NCI-H146 treated with DMSO at 0.1 percent for 48 hours (cell line): ENCODE measurements around the gene EMC7.
"Not testable (repeated sequence)": the region's sequence is repeated elsewhere in the genome, so short reads cannot be mapped to it uniquely, and the experiment has no call there.

Experiments used
- DNase-seq: peaks from one replicate; lab custom pipeline; 2025; ENCODE audit not compliant: unreplicated experiment; lab: John Stamatoyannopoulos, UW

EMC7 gene

GRCh38 chr15:34101366-34102174 is at the start of gene EMC7, which contains the start of gene PGBD4:
Gene EMC7, minus strand, starts transcription at chr15:34101862. Its CDS starts 23 bp downstream, at chr15:34101839.
Gene PGBD4, plus strand, starts transcription at chr15:34102083. Its CDS starts 449 bp downstream, at chr15:34102532.
- DNase-seq, result peak; percentile 90

DNA sequence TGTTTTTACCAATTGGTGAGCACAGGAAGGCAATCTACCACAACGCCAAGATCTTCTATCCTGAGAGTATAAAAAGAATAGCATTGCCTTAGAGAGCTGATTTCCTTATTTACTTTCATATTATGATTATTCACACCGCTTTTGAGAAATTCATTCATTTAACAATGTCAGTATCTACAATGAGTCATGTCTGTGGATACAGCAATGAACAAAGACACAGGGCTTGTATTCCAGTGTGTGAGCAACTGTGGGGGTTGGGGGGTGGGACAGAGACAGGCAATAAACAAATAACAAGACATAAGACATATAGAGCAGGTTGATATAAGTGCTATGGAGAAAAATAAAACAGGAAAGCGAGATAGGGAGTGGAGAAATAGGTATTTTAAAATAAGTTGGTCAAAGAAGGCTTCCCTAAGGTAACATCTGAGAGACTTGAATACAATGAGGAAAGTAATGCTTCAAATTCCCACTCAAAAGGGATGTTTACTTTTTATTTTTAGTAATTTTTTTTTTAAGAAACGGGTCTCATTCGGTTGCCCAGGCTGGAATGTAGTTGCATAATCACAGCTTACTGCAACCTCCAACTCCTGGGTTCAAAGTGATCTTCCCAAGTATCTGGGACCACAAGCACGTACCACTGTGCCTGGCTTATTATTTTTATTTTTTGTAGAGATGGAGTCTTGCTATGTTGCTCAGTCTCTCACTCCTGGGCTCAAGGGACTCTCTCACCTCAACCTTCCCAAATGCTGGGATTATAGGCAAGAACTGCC is 45.9 kb upstream of the EMC7 start:
- DNase-seq, result no peak

DNA sequence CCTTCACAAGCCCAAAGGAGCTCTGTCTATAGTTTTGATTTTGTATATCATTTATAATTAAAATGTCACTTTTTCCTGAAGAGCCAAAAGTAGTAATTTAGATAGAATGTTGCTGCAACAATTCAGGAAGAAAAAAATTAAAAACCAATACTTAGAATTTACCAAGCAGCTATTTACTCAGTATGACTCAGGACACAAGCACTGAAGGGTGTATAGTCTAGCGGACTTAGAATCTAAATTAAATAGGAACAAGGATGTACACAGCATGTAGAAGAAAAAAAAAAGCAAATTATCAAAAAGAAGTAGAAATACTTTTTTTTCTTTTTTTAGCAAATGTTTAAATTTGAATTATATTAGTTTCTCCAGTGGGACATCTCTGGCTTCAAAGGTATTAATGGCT is 31.8 kb upstream of the EMC7 start:
- DNase-seq, result no peak

GRCh38 chr15:34132881-34133280 is 31.2 kb upstream of the EMC7 start:
- DNase-seq, result no peak

DNA sequence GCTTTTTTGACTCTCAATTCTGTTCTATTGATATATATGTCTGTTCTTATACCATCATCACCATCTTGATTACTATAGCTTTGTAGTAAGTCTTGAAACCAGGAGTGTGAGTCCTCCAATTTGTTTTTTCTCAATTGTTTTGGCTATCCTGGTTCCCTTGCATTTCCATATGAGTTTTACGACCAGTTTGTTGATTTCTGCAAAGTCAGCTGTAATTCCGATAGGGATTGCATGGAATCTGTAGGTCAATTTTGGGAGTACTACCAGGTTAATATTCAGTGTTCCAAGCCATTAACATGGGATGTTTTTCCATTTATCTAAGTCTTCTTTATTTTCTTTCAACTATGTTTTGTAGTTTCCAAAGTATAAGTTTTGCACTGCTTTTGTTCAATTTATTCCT is 27.2 kb upstream of the EMC7 start:
- DNase-seq, result no peak

- DNase-seq, result no peak
These were observed 24.9 kb upstream of the EMC7 start for GRCh38 chr15:34126522-34126921.

- DNase-seq, result no peak
These were observed 24.3 kb upstream of the EMC7 start for GRCh38 chr15:34125945-34126344.

DNA sequence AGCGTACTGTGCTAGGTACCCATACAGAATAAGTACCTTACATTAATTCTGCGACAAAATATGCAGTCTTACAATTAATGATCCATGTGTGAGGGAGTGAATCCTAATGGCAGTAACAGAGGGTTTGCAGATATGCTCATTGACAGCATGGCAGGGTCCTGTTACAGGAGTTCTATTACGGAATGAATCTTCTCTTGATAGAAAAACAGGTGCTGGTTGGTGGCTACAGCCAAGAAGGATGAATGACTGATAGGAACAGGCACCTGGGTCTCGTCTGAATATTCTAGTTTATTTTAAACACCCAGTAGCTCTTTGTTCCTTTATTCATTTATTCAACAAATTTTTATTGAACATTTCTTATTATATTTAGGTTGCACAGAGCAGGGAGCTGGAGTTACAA is 23.0 kb upstream of the EMC7 start:
- DNase-seq, result no peak

DNA sequence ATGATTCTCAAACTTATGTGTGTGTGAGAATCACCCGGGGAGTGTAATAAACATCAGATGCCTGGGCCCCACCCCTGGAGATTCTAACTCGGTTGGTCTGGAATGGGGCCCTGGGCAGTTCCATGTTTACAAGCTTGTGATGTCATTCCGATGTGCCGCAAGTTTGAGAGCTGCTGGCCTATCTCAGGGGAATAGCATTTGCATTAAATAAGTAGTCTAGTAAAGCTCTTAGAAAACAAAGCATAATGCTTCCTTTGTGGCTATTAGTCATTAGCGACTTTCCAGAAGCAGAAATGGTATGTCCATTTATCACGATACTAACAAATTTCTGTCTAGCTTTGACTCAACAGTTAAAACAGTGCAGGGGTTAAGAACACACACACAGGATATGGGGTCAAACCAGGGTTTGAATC is 21.1 kb upstream of the EMC7 start:
- DNase-seq, result no peak

GRCh38 chr15:34121786-34122185 is 20.1 kb upstream of the EMC7 start:
- not testable (repeated sequence) for DNase-seq

DNA sequence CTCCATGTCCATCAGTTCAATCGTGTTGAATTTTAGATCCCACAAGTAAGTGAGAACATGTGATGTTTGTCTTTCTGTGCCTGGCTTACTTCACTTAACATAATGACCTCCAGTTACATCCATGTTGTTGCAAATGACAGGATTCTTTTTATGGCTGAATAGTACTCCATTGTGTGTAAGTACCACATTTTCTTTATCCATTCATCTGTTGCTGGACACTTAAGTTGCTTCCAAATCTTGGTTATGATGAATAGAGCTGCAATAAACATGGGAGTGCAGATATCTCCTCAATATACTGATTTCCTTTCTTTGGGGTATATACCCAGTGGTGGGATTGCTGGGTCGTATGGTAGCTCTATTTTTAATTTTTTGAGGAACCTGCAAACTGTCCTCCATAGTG is 18.8 kb upstream of the EMC7 start:
- not testable (repeated sequence) for DNase-seq

GRCh38 chr15:34119291-34119690 is 17.6 kb upstream of the EMC7 start:
- no peak for DNase-seq

DNA sequence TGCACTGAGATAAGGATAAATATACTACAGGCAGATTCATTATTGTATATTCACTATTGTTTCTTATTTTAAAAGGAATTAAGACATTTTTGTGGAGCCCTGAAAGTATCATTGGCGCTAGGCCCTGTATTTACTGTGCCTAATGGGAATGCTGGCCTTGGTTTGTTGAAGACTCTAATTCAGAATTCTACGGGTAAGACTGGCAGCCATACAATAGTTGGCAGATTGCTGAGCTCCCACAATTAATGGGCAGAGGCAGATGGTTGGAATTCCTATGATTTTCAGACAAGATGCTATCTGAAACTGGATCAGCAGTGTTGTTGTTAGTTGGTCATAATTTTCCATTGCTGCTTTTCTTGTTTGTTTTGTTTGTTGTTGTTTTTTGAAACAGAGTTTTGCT is 15.0 kb upstream of the EMC7 start:
- no peak for DNase-seq

- DNase-seq, result no peak
These were observed 13.1 kb upstream of the EMC7 start for GRCh38 chr15:34114739-34115138.

DNA sequence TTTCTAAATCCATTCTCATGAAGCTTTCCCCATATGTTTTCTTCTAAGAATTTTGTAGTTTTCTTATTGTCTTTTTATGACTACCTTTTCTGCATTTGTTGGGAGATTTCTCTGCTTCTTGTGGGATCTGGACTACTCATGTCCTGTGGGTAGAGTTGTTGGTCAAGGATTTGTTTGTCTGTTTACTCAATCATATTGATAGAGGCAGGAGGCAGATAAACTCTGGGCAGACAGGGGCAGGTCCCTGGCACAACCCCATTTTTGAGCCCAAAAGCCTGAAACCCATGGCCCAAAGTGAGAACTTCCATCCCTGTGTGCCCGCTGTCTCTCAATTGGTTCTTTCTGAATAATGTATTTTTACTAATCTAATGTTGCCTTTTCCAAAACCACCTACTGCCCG is 12.6 kb upstream of the EMC7 start:
- DNase-seq, result no peak

- DNase-seq, result no peak
These were observed 9.8 kb upstream of the EMC7 start for GRCh38 chr15:34111488-34111887.

- DNase-seq, result no peak
These were observed 8.4 kb upstream of the EMC7 start for GRCh38 chr15:34109797-34110663.

- no peak for DNase-seq
These were observed 5.7 kb upstream of the EMC7 start for GRCh38 chr15:34107315-34107714.

DNA sequence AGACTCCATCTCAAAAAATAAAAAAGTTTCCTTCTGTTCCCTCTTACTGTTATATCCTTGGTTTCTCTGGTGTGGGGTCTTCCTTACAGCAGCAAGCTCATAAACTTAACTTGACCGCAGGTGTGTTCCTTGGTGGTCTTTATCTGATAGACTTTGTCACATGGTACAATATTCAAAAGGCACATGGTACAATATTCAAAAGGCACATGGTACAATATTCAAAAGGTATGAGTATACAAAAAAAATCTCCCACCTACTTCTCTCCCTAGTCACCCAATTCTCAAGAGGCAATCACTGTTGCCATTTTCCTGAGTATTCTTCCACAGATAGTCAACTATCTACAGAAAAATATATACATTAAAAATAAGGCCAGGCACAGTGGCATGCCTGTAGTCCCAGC is 4.8 kb upstream of the EMC7 start:
- DNase-seq, result no peak

- DNase-seq, result no peak
These were observed 688 bp upstream of the EMC7 start for GRCh38 chr15:34102175-34102925.

DNA sequence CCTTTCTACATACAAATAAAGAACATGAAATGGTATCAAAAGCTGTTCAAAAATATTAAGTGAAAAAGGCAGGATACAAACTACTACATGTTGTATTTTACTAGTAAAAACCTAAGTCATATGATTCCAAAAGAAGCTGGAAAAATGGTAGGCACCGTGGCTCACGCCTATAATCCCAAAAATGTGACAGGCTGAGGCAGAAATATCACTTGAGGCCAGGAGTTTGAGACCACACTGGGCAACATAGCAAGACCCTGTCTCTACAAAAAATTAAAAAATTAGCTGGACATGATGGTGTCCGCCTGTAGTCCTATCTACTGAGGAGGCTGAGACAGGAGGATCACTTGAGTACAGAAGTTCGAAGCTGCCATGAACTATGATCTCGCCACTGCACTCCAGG is 1.7 kb downstream of the EMC7 start:
- no peak for DNase-seq
